Smooth muscle cell (in vitro differentiated cells): ENCODE measurements around the gene MACF1. TPM values are rescaled to one million over a fixed set of nuclear protein-coding genes. Genes with fewer than 3 reads are reported as not detected.
"Not testable (repeated sequence)": the region's sequence is repeated elsewhere in the genome, so short reads cannot be mapped to it uniquely, and the experiment has no call there.

ENCODE experiments used
- DNase-seq: peaks from one replicate; lab custom pipeline; 2025; ENCODE audit not compliant: unreplicated experiment; lab: John Stamatoyannopoulos, UW
- H2AFZ ChIP-seq: fragments of 200-600 bp; sonication (generic); 2 replicates; pipeline ENCODE4 v1.6.0; 2016; ENCODE audit warnings: antibody characterized with exemption, low read depth, mild to moderate bottlenecking
- H3F3A ChIP-seq: fragments of 200-600 bp; sonication (generic); 2 replicates; pipeline ENCODE4 v1.6.0; 2017; ENCODE audit warnings: antibody characterized with exemption, low read depth
- H3K27ac ChIP-seq: fragments of 200-600 bp; sonication (generic); 2 replicates; pipeline ENCODE4 v1.5.1; 2016; ENCODE audit warnings: low read depth, mild to moderate bottlenecking
- H3K27me3 ChIP-seq: fragments of 200-600 bp; sonication (generic); 2 replicates; pipeline ENCODE4 v1.6.1; 2016; ENCODE audit warnings: low read depth, mild to moderate bottlenecking
- H3K36me3 ChIP-seq: fragments of 200-600 bp; sonication (generic); 2 replicates; pipeline ENCODE4 v1.5.1; 2016; ENCODE audit warnings: low read depth
- H3K4me1 ChIP-seq: fragments of 200-600 bp; sonication (generic); 2 replicates; pipeline ENCODE4 v1.5.1; 2016; ENCODE audit warnings: low read depth
- H3K4me2 ChIP-seq: fragments of 200-600 bp; sonication (generic); 2 replicates; pipeline ENCODE4 v1.6.0; 2016; ENCODE audit warnings: mild to moderate bottlenecking
- H3K4me3 ChIP-seq: fragments of 200-600 bp; sonication (generic); 2 replicates; pipeline ENCODE4 v1.5.1; 2016; ENCODE audit warnings: mild to moderate bottlenecking
- H3K79me2 ChIP-seq: fragments of 200-600 bp; sonication (generic); 2 replicates; pipeline ENCODE4 v1.6.0; 2016; ENCODE audit warnings: low read depth, mild to moderate bottlenecking
- H3K9ac ChIP-seq: fragments of 200-600 bp; sonication (generic); 2 replicates; pipeline ENCODE4 v1.6.0; 2016; ENCODE audit warnings: low read depth
- H3K9me3 ChIP-seq: fragments of 200-600 bp; sonication (generic); replicated peaks from 2 replicates; pipeline ENCODE4 v1.5.1; 2016; ENCODE audit warnings: low read depth
- H4K20me1 ChIP-seq: fragments of 200-600 bp; sonication (generic); 2 replicates; pipeline ENCODE4 v1.6.0; 2016; ENCODE audit warnings: low read depth
- CTCF ChIP-seq: fragments of 200-600 bp; sonication (generic); IDR thresholded peaks from 2 replicates; pipeline ENCODE4 v1.5.1; 2017; ENCODE audit warnings: borderline replicate concordance, mild to moderate bottlenecking, antibody characterized with exemption; ENCODE audit not compliant: insufficient read depth, poor library complexity, severe bottlenecking
- WGBS: methylation state at CpG from one replicate; pipeline ENCODE4 v1.1.7; 2016; ENCODE audit warnings: low lambda C conversion rate; 5-methylcytosine and 5-hydroxymethylcytosine counted together
- polyA plus RNA-seq: library from polyadenylated mRNA; unstranded; fragments of >200 nt; fragmentation: Nextera tagmentation; extraction: Ambion mirVana; gene quantifications from 2 replicates; pipeline ENCODE4 v1.2.1, GENCODE V29; 2016
- total RNA-seq: library from RNA; depleted of rRNA; stranded (reverse); fragments of >200 nt; gene quantifications from 2 replicates; pipeline ENCODE4 v1.2.3, GENCODE V29; 2014

MACF1 gene
- total and polyA plus RNA-seq, 2 experiments from 2014 or later: 36.9 to 195 TPM

- peaks cover 86% of the 10 kb centered on the region for H3K79me2 ChIP-seq
- peaks cover 22% of the 10 kb centered on the region for H3K4me1 ChIP-seq
- H3K4me3 ChIP-seq: peak overlapping the region; percentile 47
- TF ChIP-seq CTCF: no peak
- 18% methylated on average over 4 of the region's 4 CpGs for WGBS
- no peak overlapping the region for H2AFZ ChIP-seq
- H3K9me3 ChIP-seq: no peaks in the 10 kb centered on the region
- peaks cover 31% of the 10 kb centered on the region for H3F3A ChIP-seq
- H3K9ac ChIP-seq: peak overlapping the region; percentile 93
- H3K4me2 ChIP-seq: peak overlapping the region; percentile 83
- DNase-seq: no peak
- H4K20me1 ChIP-seq: peaks cover 41% of the 10 kb centered on the region
- H3K27me3 ChIP-seq: no peaks in the 10 kb centered on the region
- no peaks in the 10 kb centered on the region for H3K36me3 ChIP-seq
- H3K27ac ChIP-seq: peak overlapping the region; percentile 98
Measured at GRCh38 chr1:39205102-39205780, 746 bp downstream of the MACF1 start.

GRCh38 chr1:39205781-39206464 is 1.4 kb downstream of the MACF1 start:
- Histone ChIP-seq H3K4me2 (peak overlapping the region; percentile 83), H3F3A (peaks cover 31% of the 10 kb centered on the region), H2AFZ (no peak overlapping the region), H3K9me3 (no peaks in the 10 kb centered on the region), H3K27ac (peak overlapping the region; percentile 98), H3K36me3 (no peaks in the 10 kb centered on the region), H3K27me3 (no peaks in the 10 kb centered on the region), H4K20me1 (peaks cover 48% of the 10 kb centered on the region), H3K79me2 (peaks cover 86% of the 10 kb centered on the region), H3K4me3 (peak overlapping the region; percentile 47), H3K4me1 (peaks cover 22% of the 10 kb centered on the region), H3K9ac (peak overlapping the region; percentile 93)
- WGBS: 30% methylated on average over 3 of the region's 3 CpGs
- no peak for TF ChIP-seq CTCF
- DNase-seq: no peak

- H4K20me1 ChIP-seq: peaks cover 61% of the 10 kb centered on the region
- DNase-seq, H3K27ac ChIP-seq, H3K27me3 ChIP-seq, H3K4me3 ChIP-seq, H3K9me3 ChIP-seq, H3K36me3 ChIP-seq, H3K9ac ChIP-seq, H2AFZ ChIP-seq, H3K4me2 ChIP-seq: not testable (repeated sequence)
- 95% methylated on average over 12 of the region's 12 CpGs for WGBS
- peaks cover 40% of the 10 kb centered on the region for H3F3A ChIP-seq
- H3K79me2 ChIP-seq: peaks cover 85% of the 10 kb centered on the region
- peaks cover 33% of the 10 kb centered on the region for H3K4me1 ChIP-seq
Measured at GRCh38 chr1:39208360-39208759, 3.9 kb downstream of the MACF1 start.

- peaks cover 54% of the 10 kb centered on the region for H3F3A ChIP-seq
- H3K79me2 ChIP-seq: peaks cover 75% of the 10 kb centered on the region
- no peak overlapping the region for H3K27ac ChIP-seq
- 97% methylated on average over 1 of the region's 3 CpGs for WGBS
- H3K27me3 ChIP-seq: no peaks in the 10 kb centered on the region
- H3K4me2 ChIP-seq: no peak overlapping the region
- no peaks in the 10 kb centered on the region for H3K36me3 ChIP-seq
- H3K9ac ChIP-seq: no peak overlapping the region
- peaks cover 78% of the 10 kb centered on the region for H4K20me1 ChIP-seq
- no peak for TF ChIP-seq CTCF
- no peak overlapping the region for H3K4me3 ChIP-seq
- DNase-seq: no peak
- peaks cover 45% of the 10 kb centered on the region for H3K4me1 ChIP-seq
- H3K9me3 ChIP-seq: no peaks in the 10 kb centered on the region
- H2AFZ ChIP-seq: no peak overlapping the region
Measured at GRCh38 chr1:39210649-39211048, 6.2 kb downstream of the MACF1 start.
